GM04504 (cell line): ENCODE results near the gene MEP1A.
"Not testable (repeated sequence)": the region's sequence is repeated elsewhere in the genome, so short reads cannot be mapped to it uniquely, and the experiment has no call there.

Experiments used
- DNase-seq: peaks from one replicate; pipeline ENCODE4 v3.0.0-alpha.2; 2012; ENCODE audit warnings: low read depth

The MEP1A gene

GRCh38 chr6:46834991-46835390 lies 41.8 kb downstream of the MEP1A start:
- DNase-seq = not testable (repeated sequence)

- no peak for DNase-seq
Measured at GRCh38 chr6:46838033-46838432, 44.8 kb downstream of the MEP1A start.

GRCh38 chr6:46842252-46842846 lies 49.2 kb downstream of the MEP1A start:
- not testable (repeated sequence) for DNase-seq

- no peak for DNase-seq
Measured at GRCh38 chr6:46845126-46845525, 51.9 kb downstream of the MEP1A start.

- DNase-seq = peak; percentile 40
Measured at GRCh38 chr6:46848684-46849360, 55.6 kb downstream of the MEP1A start.

- no peak for DNase-seq
Measured at GRCh38 chr6:46849361-46849690, 56.1 kb downstream of the MEP1A start.

- DNase-seq = peak; percentile 19
Measured at GRCh38 chr6:46850792-46851191, 57.6 kb downstream of the MEP1A start.

GRCh38 chr6:46851576-46851975 lies 58.4 kb downstream of the MEP1A start:
- not testable (repeated sequence) for DNase-seq

- not testable (repeated sequence) for DNase-seq
Measured at GRCh38 chr6:46855966-46856365, 62.8 kb downstream of the MEP1A start.

GRCh38 chr6:46862381-46862780 lies 69.2 kb downstream of the MEP1A start:
- DNase-seq = no peak

GRCh38 chr6:46863791-46864190 lies 70.6 kb downstream of the MEP1A start:
- DNase-seq = no peak

- DNase-seq = no peak
Measured at GRCh38 chr6:46865221-46865620, 72.0 kb downstream of the MEP1A start.

- no peak for DNase-seq
Measured at GRCh38 chr6:46867411-46867810, 74.2 kb downstream of the MEP1A start.

GRCh38 chr6:46876126-46876525 lies 82.9 kb downstream of the MEP1A start:
- DNase-seq = no peak

GRCh38 chr6:46879003-46879402 lies 85.8 kb downstream of the MEP1A start:
- no peak for DNase-seq

- no peak for DNase-seq
Measured at GRCh38 chr6:46882645-46883044, 89.5 kb downstream of the MEP1A start.

GRCh38 chr6:46888031-46888430 lies 94.8 kb downstream of the MEP1A start:
- no peak for DNase-seq

- DNase-seq = no peak
Measured at GRCh38 chr6:46888578-46888977, 95.4 kb downstream of the MEP1A start.
